HEK293 (cell line): ENCODE measurements around the gene PDE4B.

Experiments used
- CTCF ChIA-PET: fragments of 350-600 bp; formaldehyde crosslinking; extraction: SDS; loops from one replicate; lab custom pipeline; 2021; ENCODE audit warnings: antibody characterized with exemption; lab: Yijun Ruan, JAX
- POLR2A ChIA-PET: fragments of 300-600 bp; formaldehyde crosslinking; extraction: SDS; loops from one replicate; lab custom pipeline; 2020; ENCODE audit warnings: antibody characterized with exemption, inconsistent platforms; lab: Yijun Ruan, JAX
- H3K27ac ChIP-seq: fragments of 200-500 bp; sonication (Bioruptor generic); 2 replicates; pipeline ENCODE4 v1.5.1; 2014; ENCODE audit warnings: low read depth, low read length, control low read depth, inconsistent platforms; ENCODE audit errors: extremely low read depth
- H3K36me3 ChIP-seq, 2 experiments: fragments of 200-500 bp in 1 of 2; sonication (Bioruptor generic) in 1 of 2; 1 replicate in 1 of 2; 2 replicates in 1 of 2; pipeline ENCODE4 v1.5.1; 2014 to 2017; ENCODE audit warnings: inconsistent platforms in 2 of 2, low read length in 2 of 2; ENCODE audit not compliant: control insufficient read depth in 2 of 2, insufficient read depth in 1 of 2
- H3K4me1 ChIP-seq: fragments of 200-500 bp; sonication (Bioruptor generic); 2 replicates; pipeline ENCODE4 v1.5.1; 2014; ENCODE audit warnings: mild to moderate bottlenecking, low read length, inconsistent platforms; ENCODE audit not compliant: control insufficient read depth, insufficient read depth
- H3K4me3 ChIP-seq: 2 replicates; pipeline ENCODE4 v1.5.1; 2011; ENCODE audit warnings: low read depth, mild to moderate bottlenecking, control low read depth, low read length, moderate library complexity
- H3K9me3 ChIP-seq: fragments of 200-500 bp; sonication (Bioruptor generic); 2 replicates; pipeline ENCODE4 v1.5.1; 2014; ENCODE audit warnings: low read depth, low read length, inconsistent platforms; ENCODE audit not compliant: control insufficient read depth, insufficient read depth
- GLI2 ChIP-seq: fragments of 450-650 bp; formaldehyde crosslinking; IDR thresholded peaks from 2 replicates; pipeline ENCODE4; 2017; ENCODE audit warnings: missing biosample characterization, missing genetic modification characterization, low read depth, borderline replicate concordance
- IKZF3 ChIP-seq: fragments of 450-650 bp; IDR thresholded peaks from 2 replicates; pipeline ENCODE4 v1.5.0; 2018; ENCODE audit warnings: missing biosample characterization, mild to moderate bottlenecking, missing genetic modification characterization, moderate library complexity
- KLF7 ChIP-seq: fragments of 450-650 bp; formaldehyde crosslinking; IDR thresholded peaks from 2 replicates; pipeline ENCODE4 v1.5.1; 2016; ENCODE audit warnings: missing biosample characterization, missing genetic modification characterization, borderline replicate concordance
- OSR2 ChIP-seq: fragments of 450-650 bp; formaldehyde crosslinking; IDR thresholded peaks from 2 replicates; pipeline ENCODE4 v1.5.1; 2016; ENCODE audit warnings: missing biosample characterization, missing genetic modification characterization
- REPIN1 ChIP-seq: fragments of 450-650 bp; formaldehyde crosslinking; IDR thresholded peaks from 2 replicates; pipeline ENCODE4 v1.5.1; 2017; ENCODE audit warnings: missing biosample characterization, missing genetic modification characterization, low read depth
- TSHZ1 ChIP-seq: fragments of 450-650 bp; formaldehyde crosslinking; IDR thresholded peaks from 2 replicates; pipeline ENCODE4 v1.5.1; 2016; ENCODE audit warnings: missing biosample characterization, missing genetic modification characterization, borderline replicate concordance
- WT1 ChIP-seq: fragments of 450-650 bp; formaldehyde crosslinking; IDR thresholded peaks from 2 replicates; pipeline ENCODE4 v1.5.1; 2016; ENCODE audit warnings: missing biosample characterization, missing genetic modification characterization
- ZFP37 ChIP-seq: fragments of 450-650 bp; formaldehyde crosslinking; IDR thresholded peaks from 2 replicates; pipeline ENCODE4 v1.5.1; 2016; ENCODE audit warnings: missing biosample characterization, missing genetic modification characterization
- ZNF138 ChIP-seq: fragments of 450-650 bp; formaldehyde crosslinking; IDR thresholded peaks from 2 replicates; pipeline ENCODE4 v1.5.1; 2016; ENCODE audit warnings: missing biosample characterization, missing genetic modification characterization, borderline replicate concordance
- ZNF2 ChIP-seq: fragments of 450-650 bp; formaldehyde crosslinking; IDR thresholded peaks from 2 replicates; pipeline ENCODE4 v1.5.1; 2016; ENCODE audit warnings: missing biosample characterization, missing genetic modification characterization
- ZNF239 ChIP-seq: fragments of 450-650 bp; formaldehyde crosslinking; IDR thresholded peaks from 2 replicates; pipeline ENCODE4 v1.5.1; 2016; ENCODE audit warnings: missing biosample characterization, missing genetic modification characterization
- ZNF544 ChIP-seq: fragments of 450-650 bp; formaldehyde crosslinking; IDR thresholded peaks from 2 replicates; pipeline ENCODE4 v1.5.0; 2017; ENCODE audit warnings: missing biosample characterization, missing genetic modification characterization
- ZNF555 ChIP-seq: fragments of 450-650 bp; formaldehyde crosslinking; conservative IDR thresholded peaks from 2 replicates; pipeline ENCODE4 v1.5.1; 2017; ENCODE audit warnings: missing biosample characterization, mild to moderate bottlenecking, missing genetic modification characterization, inconsistent platforms
- ZNF558 ChIP-seq: fragments of 450-650 bp; formaldehyde crosslinking; IDR thresholded peaks from 2 replicates; pipeline ENCODE4 v1.5.1; 2016; ENCODE audit warnings: missing biosample characterization, missing genetic modification characterization
- ZNF785 ChIP-seq: fragments of 450-650 bp; formaldehyde crosslinking; IDR thresholded peaks from 2 replicates; pipeline ENCODE4 v1.5.1; 2016; ENCODE audit warnings: missing biosample characterization, missing genetic modification characterization
- ZNF830 ChIP-seq: fragments of 450-650 bp; IDR thresholded peaks from 2 replicates; pipeline ENCODE4 v1.5.0; 2018; ENCODE audit warnings: missing biosample characterization, missing genetic modification characterization, low read depth, mild to moderate bottlenecking, moderate library complexity
- ZSCAN16 ChIP-seq: fragments of 450-650 bp; formaldehyde crosslinking; IDR thresholded peaks from 2 replicates; pipeline ENCODE4 v1.5.1; 2016; ENCODE audit warnings: missing biosample characterization, missing genetic modification characterization
- TF ChIP-seq, protein P1 (sequence below): fragments of 450-650 bp; formaldehyde crosslinking; IDR thresholded peaks from 2 replicates; pipeline ENCODE4 v1.5.1; 2016; ENCODE audit warnings: missing biosample characterization, missing genetic modification characterization
- TF ChIP-seq, protein P2 (sequence below): fragments of 450-650 bp; formaldehyde crosslinking; IDR thresholded peaks from 2 replicates; pipeline ENCODE4 v1.5.1; 2016; ENCODE audit warnings: missing biosample characterization, missing genetic modification characterization

PDE4B gene

GRCh38 chr1:66304128-66304527, 511.4 kb downstream of the PDE4B start (continued):
- TF ChIP-seq OSR2: no peak

- POLR2A ChIA-PET: no interaction called here
- Histone ChIP-seq H3K4me1 (no peaks in the 10 kb centered on the region), H3K4me3 (no peak overlapping the region), H3K36me3 (no peaks in the 10 kb centered on the region), H3K9me3 (no peaks in the 10 kb centered on the region), H3K27ac (no peak overlapping the region)
- no peak for TF ChIP-seq ZNF555 (tag by site-specific recombination)
- TF ChIP-seq KLF7 (tag by site-specific recombination): no peak
- no peak for TF ChIP-seq REPIN1 (tag by site-specific recombination)
- TF ChIP-seq WT1 (tag by site-specific recombination): no peak
- TF ChIP-seq, protein P1, sequence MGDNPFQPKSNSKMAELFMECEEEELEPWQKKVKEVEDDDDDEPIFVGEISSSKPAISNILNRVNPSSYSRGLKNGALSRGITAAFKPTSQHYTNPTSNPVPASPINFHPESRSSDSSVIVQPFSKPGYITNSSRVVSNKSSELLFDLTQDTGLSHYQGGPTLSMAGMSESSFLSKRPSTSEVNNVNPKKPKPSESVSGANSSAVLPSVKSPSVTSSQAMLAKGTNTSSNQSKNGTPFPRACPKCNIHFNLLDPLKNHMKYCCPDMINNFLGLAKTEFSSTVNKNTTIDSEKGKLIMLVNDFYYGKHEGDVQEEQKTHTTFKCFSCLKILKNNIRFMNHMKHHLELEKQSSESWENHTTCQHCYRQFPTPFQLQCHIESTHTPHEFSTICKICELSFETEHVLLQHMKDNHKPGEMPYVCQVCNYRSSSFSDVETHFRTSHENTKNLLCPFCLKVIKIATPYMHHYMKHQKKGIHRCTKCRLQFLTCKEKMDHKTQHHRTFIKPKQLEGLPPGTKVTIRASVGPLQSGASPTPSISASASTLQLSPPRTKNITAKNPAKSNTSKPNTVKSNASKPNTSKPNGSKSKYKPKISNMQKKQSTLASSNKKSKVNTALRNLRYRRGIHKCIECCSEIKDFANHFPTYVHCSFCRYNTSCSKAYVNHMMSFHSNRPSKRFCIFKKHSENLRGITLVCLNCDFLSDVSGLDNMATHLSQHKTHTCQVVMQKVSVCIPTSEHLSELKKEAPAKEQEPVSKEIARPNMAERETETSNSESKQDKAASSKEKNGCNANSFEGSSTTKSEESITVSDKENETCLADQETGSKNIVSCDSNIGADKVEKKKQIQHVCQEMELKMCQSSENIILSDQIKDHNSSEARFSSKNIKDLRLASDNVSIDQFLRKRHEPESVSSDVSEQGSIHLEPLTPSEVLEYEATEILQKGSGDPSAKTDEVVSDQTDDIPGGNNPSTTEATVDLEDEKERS (tag by site-specific recombination): no peak
- no peak for TF ChIP-seq ZNF2
- TF ChIP-seq, protein P2, sequence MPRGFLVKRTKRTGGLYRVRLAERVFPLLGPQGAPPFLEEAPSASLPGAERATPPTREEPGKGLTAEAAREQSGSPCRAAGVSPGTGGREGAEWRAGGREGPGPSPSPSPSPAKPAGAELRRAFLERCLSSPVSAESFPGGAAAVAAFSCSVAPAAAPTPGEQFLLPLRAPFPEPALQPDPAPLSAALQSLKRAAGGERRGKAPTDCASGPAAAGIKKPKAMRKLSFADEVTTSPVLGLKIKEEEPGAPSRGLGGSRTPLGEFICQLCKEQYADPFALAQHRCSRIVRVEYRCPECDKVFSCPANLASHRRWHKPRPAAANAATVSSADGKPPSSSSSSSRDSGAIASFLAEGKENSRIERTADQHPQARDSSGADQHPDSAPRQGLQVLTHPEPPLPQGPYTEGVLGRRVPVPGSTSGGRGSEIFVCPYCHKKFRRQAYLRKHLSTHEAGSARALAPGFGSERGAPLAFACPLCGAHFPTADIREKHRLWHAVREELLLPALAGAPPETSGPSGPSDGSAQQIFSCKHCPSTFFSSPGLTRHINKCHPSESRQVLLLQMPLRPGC (tag by site-specific recombination): no peak
- TF ChIP-seq IKZF3 (tag by site-specific recombination): no peak
- no peak for TF ChIP-seq ZSCAN16 (tag by site-specific recombination)
- CTCF ChIA-PET: no interaction called here
Observed at GRCh38 chr1:66305927-66306326, 513.2 kb downstream of the PDE4B start.

DNA sequence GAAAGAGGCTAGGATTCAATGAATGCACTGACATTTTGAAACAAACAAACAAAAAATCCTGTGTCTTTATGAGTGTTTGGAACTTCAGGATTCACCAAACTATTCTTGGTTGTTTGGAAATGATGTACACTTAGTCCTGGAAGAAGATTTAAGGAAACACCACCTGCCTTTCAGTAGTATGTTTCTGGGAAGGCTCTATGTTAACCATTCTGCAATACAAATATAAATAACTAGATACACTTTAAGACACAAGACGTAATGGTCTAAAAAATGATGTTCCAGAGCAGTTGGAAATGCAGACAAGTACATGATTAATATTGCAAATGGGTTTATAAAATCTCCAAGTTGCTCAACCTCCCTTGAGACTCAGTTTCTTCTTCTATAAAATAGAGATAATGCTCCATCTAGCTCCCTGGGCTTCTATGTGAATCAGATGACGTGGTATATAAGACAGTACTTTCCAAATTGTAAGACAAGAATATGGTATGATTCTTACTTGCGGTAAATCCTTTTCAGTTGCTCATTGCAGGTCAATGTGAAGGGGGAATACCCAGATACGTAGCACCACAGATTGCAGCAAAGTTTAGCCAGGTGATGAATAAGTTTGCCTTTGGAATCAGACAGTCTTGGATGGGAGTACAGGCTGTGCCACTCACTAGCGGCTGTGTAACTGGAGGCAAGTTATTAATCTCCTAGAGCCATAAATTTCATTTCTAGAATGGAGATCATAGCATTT, 516.5 kb downstream of the PDE4B start:
- POLR2A ChIA-PET: no interaction called here
- CTCF ChIA-PET: no interaction called here
- Histone ChIP-seq H3K4me3 (no peak overlapping the region), H3K9me3 (no peaks in the 10 kb centered on the region), H3K4me1 (peaks cover 8% of the 10 kb centered on the region; the same call in 1 of the 2 replicates), H3K36me3 (no peaks in the 10 kb centered on the region), H3K27ac (no peak overlapping the region)
- TF ChIP-seq ZNF785 (no peak), ZNF830 (tag by site-specific recombination) (no peak), GLI2 (tag by site-specific recombination) (no peak), REPIN1 (tag by site-specific recombination) (no peak), ZNF138 (tag by site-specific recombination) (no peak), ZNF239 (tag by site-specific recombination) (no peak)

GRCh38 chr1:66311092-66311491, 518.4 kb downstream of the PDE4B start:
- no peaks in the 10 kb centered on the region for H3K9me3 ChIP-seq
- ChIA-PET CTCF (no interaction called here), POLR2A (no interaction called here)
- H3K27ac ChIP-seq: no peak overlapping the region
- H3K4me1 ChIP-seq: peaks cover 8% of the 10 kb centered on the region; the same call in 1 of the 2 replicates
- H3K36me3 ChIP-seq: no peaks in the 10 kb centered on the region
- H3K4me3 ChIP-seq: no peak overlapping the region
- TF ChIP-seq ZNF558 (tag by site-specific recombination) (no peak), ZNF544 (tag by site-specific recombination) (no peak), ZNF785 (no peak), ZFP37 (tag by site-specific recombination) (no peak), TSHZ1 (tag by site-specific recombination) (no peak)
